ENCODE results near the gene SLC9A3.

Gene SLC9A3

GRCh38 chr5:458547-459353 is 65.5 kb downstream of the SLC9A3 start:
- peak; percentile 49 to 70 for DNase-seq (ENCODE audit: low read depth in 2 of 2)

GRCh38 chr5:457195-457961 is 66.9 kb downstream of the SLC9A3 start:
- no peak for DNase-seq (ENCODE audit: low read depth in 2 of 2)

- DNase-seq (ENCODE audit: low read depth in 2 of 2) = no peak
Measured at GRCh38 chr5:456351-457194, 67.7 kb downstream of the SLC9A3 start.

DNA sequence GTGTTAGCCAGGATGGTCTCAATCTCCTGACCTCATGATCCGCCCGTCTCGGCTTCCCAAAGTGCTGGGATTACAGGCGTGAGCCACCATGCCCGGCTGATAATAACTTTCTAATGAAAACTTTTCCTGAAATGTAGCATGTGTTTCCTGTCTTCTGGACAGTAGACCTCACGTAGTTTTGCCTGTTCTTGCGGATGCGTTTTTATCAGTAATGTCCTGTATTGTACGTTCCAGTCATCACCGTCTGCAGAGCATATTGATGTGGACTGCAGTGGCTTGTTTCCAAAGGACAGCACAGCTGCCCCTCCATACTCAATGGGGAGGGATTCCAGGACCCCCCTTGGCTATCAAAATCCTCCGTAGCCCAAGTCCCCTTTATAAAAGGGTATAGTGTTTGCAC is 68.4 kb downstream of the SLC9A3 start:
- no peak for DNase-seq (ENCODE audit: low read depth in 2 of 2)

GRCh38 chr5:454936-455335 is 69.3 kb downstream of the SLC9A3 start:
- DNase-seq (ENCODE audit: low read depth in 2 of 2) = no peak

GRCh38 chr5:453725-454481 is 70.3 kb downstream of the SLC9A3 start:
- no peak for DNase-seq (ENCODE audit: low read depth in 2 of 2)

GRCh38 chr5:452978-453710 is 71.1 kb downstream of the SLC9A3 start:
- no peak for DNase-seq (ENCODE audit: low read depth in 2 of 2)

DNA sequence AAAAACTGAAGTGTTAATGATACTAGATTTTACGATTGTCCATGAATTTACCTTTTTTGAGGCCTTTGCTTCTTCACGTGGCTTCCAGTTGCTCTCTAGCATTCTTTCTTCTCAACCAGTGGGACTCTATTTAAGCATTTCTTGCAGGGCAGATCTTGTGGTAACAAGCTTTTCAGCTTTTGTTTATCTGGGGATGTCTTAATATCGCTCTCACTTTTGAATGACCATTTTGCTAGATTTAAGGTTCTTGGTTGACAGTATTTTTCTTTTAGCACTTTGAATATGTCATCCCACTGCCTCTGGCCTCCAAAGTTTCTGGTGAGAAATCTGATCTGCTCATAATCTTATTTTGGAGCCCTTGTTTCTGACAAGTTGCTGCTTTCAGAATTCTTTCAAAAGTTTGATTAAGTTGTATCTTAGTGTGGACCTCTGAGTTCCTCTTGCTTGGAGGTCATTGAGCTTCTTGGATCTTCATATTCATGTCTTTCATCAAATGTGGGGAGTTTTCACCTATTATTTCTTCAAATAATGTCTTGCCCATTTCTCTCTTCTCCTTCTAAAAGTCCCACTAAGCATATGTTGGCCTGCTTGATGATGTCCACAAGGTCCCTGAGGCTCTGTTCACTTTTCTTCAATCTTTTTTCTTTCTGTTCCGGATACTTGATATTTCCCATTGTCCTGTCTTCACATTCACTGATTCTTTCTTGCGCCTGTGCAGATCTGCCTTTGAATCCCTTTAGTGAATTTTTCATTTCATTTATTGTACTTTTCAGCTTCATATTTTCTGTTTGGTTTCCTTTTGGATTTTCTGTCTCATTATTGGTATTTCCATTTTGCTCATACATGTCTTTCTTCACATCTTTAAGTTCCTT is 72.4 kb downstream of the SLC9A3 start:
- DNase-seq (ENCODE audit: low read depth in 2 of 2) = no peak

GRCh38 chr5:449151-449550 is 75.1 kb downstream of the SLC9A3 start:
- no peak for DNase-seq (ENCODE audit: low read depth in 2 of 2)

- DNase-seq (ENCODE audit: low read depth in 2 of 2) = no peak
Measured at GRCh38 chr5:448766-449090, 75.5 kb downstream of the SLC9A3 start.

- no peak for DNase-seq (ENCODE audit: low read depth in 2 of 2)
Measured at GRCh38 chr5:448061-448765, 76.0 kb downstream of the SLC9A3 start.

DNA sequence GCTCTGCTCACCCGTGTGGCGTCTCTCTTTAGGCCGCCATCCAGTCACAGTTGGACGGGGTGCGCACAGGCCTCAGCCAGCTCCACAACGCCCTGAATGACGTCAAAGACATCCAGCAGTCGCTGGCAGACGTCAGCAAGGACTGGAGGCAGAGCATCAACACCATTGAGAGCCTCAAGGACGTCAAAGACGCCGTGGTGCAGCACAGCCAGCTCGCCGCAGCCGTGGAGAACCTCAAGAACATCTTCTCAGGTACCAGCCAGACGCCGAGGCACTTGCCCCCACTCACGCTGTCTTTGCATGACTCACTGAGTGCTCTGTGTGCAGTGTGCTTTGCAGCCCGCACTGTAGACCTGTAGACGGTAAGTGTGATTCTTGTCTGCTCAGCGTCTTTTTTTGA is 76.7 kb downstream of the SLC9A3 start:
- no peak for DNase-seq (ENCODE audit: low read depth in 2 of 2)

DNA sequence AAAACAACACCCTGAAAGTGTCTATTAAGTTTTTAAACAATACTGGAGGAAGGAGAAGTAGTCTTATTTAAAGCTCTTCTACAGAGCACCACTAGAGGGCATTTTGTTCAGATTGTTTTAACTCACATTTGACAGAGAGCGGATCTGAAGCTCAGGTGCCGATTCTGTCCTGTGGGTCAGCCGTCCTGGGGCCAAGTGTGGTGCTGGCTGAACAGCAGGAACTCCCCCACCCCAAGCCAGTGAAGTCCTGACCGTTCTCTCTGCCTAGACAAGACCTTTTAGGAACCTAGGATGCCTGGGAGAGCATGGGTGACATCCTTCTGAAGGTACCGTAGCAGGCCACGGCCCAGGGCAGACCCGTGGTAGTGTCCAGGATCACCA is 77.4 kb downstream of the SLC9A3 start:
- no peak for DNase-seq (ENCODE audit: low read depth in 2 of 2)

- DNase-seq (ENCODE audit: low read depth in 2 of 2) = no peak
Measured at GRCh38 chr5:446066-446882, 78.0 kb downstream of the SLC9A3 start.

- no peak for DNase-seq (ENCODE audit: low read depth in 2 of 2)
Measured at GRCh38 chr5:445591-445990, 78.7 kb downstream of the SLC9A3 start.

DNA sequence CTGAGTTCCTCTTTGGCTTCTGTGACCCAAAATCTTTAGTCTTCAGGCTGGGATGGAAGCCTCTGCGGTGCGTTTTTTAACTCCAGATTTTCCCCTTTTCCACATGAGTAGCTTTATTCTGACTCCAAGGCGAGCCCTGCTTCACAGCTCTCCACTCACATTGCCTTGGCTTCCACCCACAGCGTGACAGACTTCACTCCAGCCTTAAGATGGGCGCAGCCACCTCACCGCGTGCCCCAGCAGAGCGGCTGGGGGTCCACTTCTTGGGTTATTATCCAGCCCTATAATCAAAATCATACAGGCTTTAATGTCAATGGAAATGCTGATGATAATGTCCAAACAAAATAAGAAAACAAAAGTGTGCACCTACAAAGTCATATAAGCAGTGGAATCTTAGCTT is 80.0 kb downstream of the SLC9A3 start:
- DNase-seq (ENCODE audit: low read depth in 2 of 2) = no peak

DNA sequence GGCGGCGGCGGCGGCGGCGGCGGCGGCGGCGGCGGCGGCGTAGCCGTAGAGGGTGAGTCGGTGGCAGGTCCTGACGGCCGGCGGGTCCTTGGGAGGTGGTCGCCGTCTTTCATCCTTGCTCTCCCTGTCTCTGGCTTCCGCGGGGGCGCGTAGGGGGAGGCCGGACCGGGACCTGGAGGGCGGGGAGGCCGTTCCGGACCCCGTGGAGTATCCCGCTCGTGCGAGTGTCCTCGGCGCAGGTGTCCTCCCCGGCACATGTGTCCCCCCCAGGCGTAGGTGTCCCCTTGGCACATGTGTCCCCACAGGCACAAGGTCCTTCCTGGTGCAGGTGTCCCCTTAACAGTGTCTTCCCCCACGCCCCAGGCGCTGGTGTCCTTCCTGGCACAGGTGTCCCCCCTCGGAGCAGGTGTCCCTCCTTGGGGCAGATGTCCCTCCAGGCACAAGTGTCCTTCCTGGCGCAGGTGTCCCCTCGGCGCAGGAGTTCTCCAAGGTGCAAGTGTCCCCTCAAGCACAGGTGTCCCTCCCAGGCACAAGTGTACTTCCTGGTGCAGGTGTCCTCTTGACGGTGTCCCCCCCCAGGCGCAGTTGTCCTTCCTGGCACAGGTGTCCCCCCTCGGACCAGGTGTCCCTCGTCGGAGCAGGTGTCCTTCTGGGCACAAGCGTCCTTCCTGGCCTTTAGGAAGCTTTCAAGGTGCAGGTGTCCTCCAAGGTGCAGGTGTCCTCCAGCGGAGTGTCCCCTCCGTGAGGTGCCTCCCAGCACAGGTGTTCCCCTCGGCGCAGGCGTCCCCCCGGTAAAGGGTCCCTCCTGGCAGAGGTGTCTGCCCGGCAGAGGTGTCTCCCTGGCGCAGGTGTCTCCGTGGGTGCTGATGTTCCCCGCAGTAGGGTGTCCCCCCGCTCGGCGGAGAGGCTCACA is 80.8 kb downstream of the SLC9A3 start:
- no peak for DNase-seq (ENCODE audit: low read depth in 2 of 2)
